Ovary (tissue), 3 donors: ENCODE results near the gene NOL7.

Source experiments
- CTCF ChIP-seq, 3 donors: fragments of 450-650 bp in 2 of 3; fragments of 200-600 bp in 1 of 3; IDR thresholded peaks; one replicate each; pipeline versions ENCODE4 v1.5.1 to v1.8.0; 2016 to 2022; ENCODE audit warnings: antibody characterized with exemption in 3 of 3, mild to moderate bottlenecking in 1 of 3
- POLR2A ChIP-seq: fragments of 450-650 bp; IDR thresholded peaks from one replicate; pipeline ENCODE4 v1.6.1; 2017; ENCODE audit warnings: antibody characterized with exemption, mild to moderate bottlenecking, moderate library complexity
- donor health status: DM: no; HTN: no; CAD: no.

DNA sequence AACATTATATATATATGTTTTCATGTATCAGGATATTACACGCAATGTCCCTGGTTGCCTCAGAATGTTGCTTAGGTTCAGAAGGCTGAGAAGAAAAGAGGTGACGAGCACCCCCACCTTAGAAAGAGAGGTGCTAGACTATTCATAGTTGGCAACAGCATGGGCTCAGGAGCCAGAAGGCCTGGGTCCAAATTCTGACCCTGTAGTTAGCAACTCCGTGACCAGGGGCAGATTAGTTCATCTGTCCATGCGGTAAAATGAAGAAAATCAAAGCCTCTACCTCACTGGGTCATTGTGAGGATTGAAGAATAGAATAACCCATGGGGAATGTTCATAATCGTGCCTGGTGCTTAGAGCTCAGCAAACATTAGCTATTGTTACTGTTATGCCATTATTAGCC lies 46.2 kb upstream of the NOL7 start:
- no peak for TF ChIP-seq CTCF (IDR thresholded peaks at IDR 0.05)
- TF ChIP-seq POLR2A, result no peak
